ENCODE data around the gene MCTP1.
"Not testable (repeated sequence)": the region's sequence is repeated elsewhere in the genome, so short reads cannot be mapped to it uniquely, and the experiment has no call there.

Gene MCTP1

DNA sequence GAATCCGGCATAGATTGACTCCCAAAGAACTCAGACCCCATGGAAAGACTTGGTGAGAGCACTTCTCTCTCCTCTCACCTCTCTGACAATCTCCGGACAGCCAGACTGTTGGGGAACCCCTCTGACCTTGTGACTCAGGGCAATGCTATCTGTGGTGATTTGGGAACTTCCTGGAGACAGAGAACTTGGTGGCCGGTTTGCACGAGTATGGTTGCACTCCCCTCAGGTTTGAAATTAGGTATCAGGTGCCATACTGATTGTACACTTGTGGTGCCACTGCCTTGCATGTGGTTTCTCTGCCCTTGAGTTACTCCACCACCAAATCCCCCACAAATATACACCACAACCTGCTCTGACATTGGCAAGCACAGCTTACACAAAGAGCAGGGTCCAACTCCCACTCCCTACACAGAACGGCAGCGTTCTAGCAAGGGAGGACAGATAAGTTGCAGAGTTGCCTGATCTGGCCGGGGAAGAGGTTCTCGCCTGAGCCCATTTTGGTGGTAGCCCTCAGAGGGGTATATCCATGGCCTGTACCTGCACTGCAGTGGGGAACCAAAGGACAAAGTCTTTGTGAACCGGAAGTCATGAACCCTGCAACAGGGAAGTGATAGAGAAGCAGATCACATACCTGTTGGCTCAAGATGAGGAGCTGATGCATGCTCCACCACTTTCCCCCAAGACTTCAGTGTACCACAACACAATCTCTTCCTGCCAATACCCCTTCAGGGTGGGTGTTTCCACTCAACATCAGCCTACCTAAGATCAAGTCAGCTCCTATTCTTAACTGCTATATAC lies 255.1 kb downstream of the MCTP1 start:
- no peak for DNase-seq (ENCODE audit: low read depth in 2 of 2)

DNA sequence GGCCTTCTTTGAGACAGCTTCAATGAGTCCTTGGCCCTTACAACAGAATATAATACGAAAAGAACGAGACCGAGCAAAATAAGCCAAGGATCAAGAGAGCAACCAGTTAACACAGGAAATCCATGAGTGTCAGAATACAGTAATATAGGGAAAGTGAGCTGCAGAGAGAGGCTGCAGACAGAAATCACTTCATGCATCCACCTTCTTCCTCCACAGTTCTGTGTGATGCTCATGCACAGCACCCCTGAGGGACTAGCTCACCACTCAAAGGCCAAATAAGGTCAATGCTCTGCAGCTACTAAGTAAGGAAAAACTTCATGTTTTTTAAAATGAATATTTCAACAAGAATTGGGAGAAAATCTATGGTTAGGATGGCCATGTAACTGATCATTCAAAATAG lies 257.1 kb downstream of the MCTP1 start:
- no peak for DNase-seq (ENCODE audit: low read depth in 2 of 2)

GRCh38 chr5:95027151-95027721 lies 257.7 kb downstream of the MCTP1 start:
- no peak for DNase-seq (ENCODE audit: low read depth in 2 of 2)

GRCh38 chr5:95026718-95027117 lies 258.2 kb downstream of the MCTP1 start:
- DNase-seq (ENCODE audit: low read depth in 2 of 2) = no peak

DNA sequence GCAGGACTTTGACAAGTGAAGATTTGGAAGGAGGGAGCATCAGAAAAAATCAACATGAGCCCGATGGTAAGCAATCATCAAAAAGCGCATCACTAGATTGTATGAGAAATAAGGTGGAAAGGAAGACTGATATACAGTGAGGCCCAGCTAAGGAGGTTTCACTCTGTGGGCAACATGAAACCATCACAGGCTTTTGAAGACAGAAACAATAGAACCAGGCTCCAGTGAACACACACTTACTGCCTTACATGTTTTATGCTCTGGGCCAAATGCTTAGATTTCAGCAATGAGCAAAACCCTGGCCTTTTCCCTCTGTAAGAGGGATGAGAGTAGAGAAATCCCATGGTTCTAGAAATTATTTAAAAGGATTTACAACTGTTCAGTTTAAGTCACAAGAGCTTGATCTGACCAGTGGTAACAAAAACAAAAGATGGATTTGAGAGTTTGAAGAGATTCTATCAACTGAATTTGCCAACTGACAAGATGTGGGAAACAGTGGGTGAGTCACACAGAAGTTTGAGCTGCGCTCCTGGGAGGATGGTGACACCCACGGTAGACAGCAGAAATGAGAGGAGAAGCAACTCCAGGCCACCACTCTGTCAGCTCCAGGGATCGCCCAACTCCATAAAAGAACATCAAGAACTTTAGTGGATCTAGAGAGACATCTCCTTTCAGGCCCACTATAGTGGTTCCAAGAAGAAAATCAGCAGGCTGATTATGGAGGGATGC lies 261.8 kb downstream of the MCTP1 start:
- no peak for DNase-seq (ENCODE audit: low read depth in 2 of 2)

DNA sequence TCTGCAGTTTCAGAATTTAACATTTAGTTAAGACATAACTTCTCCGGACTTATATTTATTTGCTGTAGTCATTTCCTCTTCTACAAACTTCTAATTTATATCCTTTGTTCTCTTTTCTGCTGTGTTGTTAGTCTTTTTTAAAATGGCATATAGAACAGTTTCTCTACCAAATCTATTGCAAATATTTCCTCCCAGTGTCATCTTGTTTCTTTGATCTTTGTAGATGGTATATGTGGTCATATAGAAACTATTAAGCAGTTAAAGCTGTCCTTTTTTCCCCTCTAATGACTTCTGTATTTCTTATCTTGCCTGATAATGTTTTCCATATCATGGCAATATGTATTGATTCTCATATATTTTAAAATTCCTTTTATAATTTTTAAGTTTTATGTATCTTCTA lies 264.5 kb downstream of the MCTP1 start:
- no peak for DNase-seq (ENCODE audit: low read depth in 2 of 2)

DNA sequence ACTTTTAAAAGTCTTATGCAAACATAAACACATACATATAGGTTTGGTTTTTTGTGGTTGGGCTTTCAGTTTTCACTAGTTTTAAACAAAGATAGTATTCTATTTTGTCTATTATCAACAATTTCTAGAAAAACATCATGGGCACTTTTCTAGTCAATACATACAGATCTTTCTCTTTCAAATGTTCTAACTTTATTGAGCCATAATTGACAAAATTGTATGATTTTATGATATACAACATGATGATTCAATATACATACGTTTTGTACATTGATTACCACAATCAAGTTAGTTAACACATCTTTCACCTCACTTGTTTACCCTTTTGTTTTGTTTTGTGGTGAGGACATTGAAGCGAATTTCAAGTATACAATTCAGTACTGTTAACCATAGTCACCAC lies 265.9 kb downstream of the MCTP1 start:
- DNase-seq (ENCODE audit: low read depth in 2 of 2) = no peak

DNA sequence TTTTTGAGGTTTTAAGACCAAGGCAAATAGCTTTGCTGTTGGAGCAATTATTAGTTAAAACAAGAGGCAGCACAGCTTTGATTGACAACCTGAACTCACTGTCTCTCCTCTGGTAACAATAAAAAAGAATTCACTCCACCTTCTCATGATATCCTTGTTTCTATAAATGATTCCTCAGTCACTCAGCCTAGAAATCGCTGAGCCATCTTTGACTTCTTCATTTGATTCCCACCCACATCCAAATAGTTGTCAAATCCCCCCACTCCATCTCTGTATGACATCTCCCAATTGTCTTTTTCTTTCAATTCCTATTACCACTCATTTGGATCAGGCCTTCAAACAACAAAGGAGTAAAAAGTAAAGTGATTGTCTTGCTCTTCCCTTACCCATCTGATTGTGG lies 266.4 kb downstream of the MCTP1 start:
- DNase-seq (ENCODE audit: low read depth in 2 of 2) = no peak

DNA sequence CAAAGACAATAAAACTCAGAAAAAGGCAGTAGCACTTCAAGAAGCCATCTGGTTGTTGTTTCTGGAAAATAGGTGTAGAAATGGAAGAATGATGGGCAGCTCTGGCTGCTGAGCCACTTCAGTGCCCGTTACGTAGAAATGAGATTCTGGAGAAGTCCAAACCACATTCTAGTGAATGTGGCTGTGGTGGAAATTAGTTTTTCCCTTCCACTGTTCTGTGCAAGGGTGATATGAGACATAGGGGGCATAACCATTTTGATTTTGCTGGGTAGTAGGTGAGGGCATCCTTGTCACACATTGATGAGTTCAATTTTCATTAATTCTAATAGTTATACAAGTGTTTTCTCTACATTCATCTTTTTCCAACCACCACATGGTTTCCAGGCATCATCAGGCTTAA lies 275.1 kb downstream of the MCTP1 start:
- DNase-seq (ENCODE audit: low read depth in 2 of 2) = no peak

GRCh38 chr5:95007921-95008597 lies 276.8 kb downstream of the MCTP1 start:
- no peak for DNase-seq (ENCODE audit: low read depth in 2 of 2)

GRCh38 chr5:95005811-95006210 lies 279.1 kb downstream of the MCTP1 start:
- DNase-seq (ENCODE audit: low read depth in 2 of 2) = no peak

GRCh38 chr5:94998670-94999069 lies 286.2 kb downstream of the MCTP1 start:
- DNase-seq (ENCODE audit: low read depth in 2 of 2) = no peak

DNA sequence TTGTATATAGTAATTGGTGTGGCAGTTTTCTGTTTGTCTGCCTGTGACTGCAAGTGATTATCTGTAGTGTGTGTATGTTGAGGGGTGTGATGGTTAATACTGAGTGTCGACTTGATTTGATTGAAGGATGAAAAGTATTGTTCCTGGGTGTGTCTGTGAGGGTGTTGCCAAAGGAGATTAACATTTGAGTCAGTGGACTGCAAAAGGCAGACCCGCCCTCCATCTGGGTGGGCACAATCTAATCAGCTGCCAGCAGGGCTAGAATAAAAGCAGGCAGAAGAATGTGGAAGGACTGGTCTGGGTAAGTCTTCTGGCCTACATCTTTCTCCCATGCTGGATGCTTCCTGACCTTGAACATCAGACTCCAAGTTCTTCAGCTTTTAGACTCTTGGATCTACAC lies 290.4 kb downstream of the MCTP1 start:
- DNase-seq (ENCODE audit: low read depth in 2 of 2) = not testable (repeated sequence)

DNA sequence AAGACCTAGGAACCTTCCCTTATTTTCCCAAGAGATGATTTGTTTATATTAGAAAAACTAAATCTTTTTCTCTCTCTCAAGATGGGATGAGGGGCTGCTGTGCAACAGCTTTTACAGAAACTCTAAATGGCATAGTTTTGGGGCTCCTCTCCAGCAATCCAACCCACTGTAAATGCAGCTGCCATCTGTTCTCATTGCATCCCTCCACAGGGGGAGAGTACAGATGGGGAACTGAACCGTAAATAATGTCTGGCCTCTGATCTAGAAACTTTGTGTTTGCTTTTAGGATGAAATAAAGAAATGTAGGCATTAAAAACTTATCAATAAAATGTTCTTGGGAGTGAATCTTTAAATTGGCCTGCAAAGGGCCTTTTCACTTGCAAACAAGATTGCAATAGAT lies 291.4 kb downstream of the MCTP1 start:
- no peak for DNase-seq (ENCODE audit: low read depth in 2 of 2)

DNA sequence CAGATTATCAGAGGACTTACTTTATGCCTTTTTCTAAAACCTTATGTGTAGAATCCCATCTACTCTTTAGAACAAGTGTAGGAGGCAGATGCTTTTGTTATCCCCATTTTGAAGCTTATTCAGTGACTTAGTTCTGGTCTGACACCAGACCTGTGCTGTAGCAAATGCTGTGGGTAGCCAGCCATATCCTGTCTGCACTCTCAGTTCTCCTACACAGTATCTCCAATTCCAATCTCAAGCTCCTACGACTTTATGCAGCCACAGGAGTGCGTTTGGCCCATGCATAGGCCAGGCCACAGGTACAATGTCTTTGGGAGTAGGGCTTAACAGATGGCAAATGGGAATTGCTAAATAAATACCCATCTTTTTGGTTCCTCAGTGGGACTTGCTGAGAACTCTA lies 292.6 kb downstream of the MCTP1 start:
- no peak for DNase-seq (ENCODE audit: low read depth in 2 of 2)

DNA sequence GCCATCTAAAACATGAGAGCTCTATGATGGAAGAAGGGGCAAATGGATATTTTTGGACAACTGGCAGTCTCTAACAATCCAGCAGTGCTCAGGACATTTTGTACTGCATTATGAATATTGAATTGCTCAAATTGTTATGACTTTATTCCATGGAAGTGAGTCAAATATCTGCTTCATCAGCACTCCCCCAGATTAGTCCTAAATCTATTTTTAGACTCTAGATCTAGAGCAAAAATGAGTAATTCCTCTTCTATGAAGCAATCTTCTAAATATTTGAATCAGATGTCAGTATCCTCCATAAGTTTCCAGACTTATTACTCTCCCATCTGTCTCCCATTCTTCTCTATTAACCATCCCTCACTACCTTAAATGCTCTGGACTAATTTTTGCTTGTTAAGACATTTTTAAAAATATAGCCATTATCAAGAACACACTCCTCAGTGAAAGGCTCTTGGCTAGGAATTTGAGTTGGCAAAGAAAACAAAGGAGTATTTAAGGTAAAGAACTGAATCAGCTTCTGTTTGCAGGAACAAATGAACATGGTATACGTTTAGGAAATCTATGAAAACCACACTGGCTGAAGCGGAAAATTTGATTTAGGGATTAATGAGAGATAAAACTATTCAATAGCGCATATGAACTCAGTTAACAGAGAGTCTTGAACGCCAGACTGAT lies 300.9 kb downstream of the MCTP1 start:
- DNase-seq (ENCODE audit: low read depth in 2 of 2) = peak; percentile 45 to 49

DNA sequence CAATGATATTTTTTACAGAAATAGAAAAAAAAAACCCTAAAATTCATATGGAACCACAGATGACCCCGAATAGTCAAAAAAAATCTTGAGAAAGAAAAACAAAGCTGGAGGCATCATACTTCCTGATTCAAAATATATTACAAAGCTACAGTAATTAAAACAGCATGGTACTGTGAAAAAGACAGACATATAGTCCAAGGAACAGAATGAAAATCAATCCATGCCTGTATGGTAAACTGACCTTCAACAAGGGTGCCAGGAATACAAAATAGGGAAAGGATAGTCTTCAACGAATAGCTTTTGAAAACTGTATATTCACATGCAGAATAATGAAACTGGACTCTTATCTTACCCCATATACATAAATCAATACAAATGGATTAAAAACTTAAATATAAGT lies 307.5 kb downstream of the MCTP1 start:
- DNase-seq (ENCODE audit: low read depth in 2 of 2) = no peak

GRCh38 chr5:94976853-94977252 lies 308.0 kb downstream of the MCTP1 start:
- DNase-seq (ENCODE audit: low read depth in 2 of 2) = no peak

DNA sequence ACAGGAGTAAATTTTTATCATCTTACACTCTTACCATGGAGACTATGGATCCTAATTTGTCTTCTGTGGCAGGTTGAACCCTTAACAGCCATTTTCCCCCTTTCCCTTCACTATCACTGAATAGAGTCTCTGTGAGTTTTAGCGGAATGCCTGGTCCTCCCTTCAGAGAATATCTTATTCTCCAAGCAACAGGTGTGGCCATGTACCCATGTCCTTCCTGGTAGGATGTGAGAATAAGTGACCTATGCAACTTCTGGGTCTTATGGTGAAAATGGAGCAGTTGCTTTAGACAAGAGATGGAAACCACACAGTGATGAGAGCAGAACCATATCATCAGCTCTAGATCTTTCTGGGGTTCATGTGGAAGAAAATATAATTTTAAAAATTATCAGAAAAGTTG lies 312.6 kb downstream of the MCTP1 start:
- DNase-seq (ENCODE audit: low read depth in 2 of 2) = no peak

- no peak for DNase-seq (ENCODE audit: low read depth in 2 of 2)
These were observed 315.7 kb downstream of the MCTP1 start for GRCh38 chr5:94969174-94969573.

GRCh38 chr5:94968507-94969095 lies 316.3 kb downstream of the MCTP1 start:
- DNase-seq (ENCODE audit: low read depth in 2 of 2) = peak; percentile 21 to 28

- no peak for DNase-seq (ENCODE audit: low read depth in 2 of 2)
These were observed 317.4 kb downstream of the MCTP1 start for GRCh38 chr5:94967525-94967924.

Measured in fibroblast of skin of left biceps (primary cell).